ENCODE results near the gene MYO16. TPM values are rescaled to one million over a fixed set of nuclear protein-coding genes. Genes with fewer than 3 reads are reported as not detected.

Gene MYO16
- total and polyA plus RNA-seq, 2 of the 4 experiments (the other 2 are of a cell fraction) = under 0.01 to 0.03 TPM

GRCh38 chr13:108983273-108983672, 353.9 kb downstream of the MYO16 start:
- Histone ChIP-seq H2BK15ac (ENCODE audit: low read depth, low read length) (no peak overlapping the region), H3K18ac (ENCODE audit: low read depth, low read length) (no peak overlapping the region), H3K4me3 (ENCODE audit: insufficient read depth, low read depth, low read length) (no peak overlapping the region), H4K8ac (ENCODE audit: low read depth in 2 of 2, low read length in 2 of 2) (no peak overlapping the region), H3K9ac (ENCODE audit: low read depth, low read length) (no peak overlapping the region), H2AK9ac (replicated peaks; ENCODE audit: low read depth, low read length, poor library complexity) (no peak overlapping the region), H4K91ac (ENCODE audit: insufficient read depth, low read depth, low read length) (no peak overlapping the region), H3K36me3 (ENCODE audit: control insufficient read depth, insufficient read depth, low read length) (no peaks in the 10 kb centered on the region), H3K4ac (ENCODE audit: low read depth, low read length) (no peak overlapping the region), H3K23ac (ENCODE audit: low read depth, low read length) (no peak overlapping the region), H2BK5ac (ENCODE audit: low read depth, low read length, poor library complexity, severe bottlenecking) (no peak overlapping the region), H3K79me1 (ENCODE audit: low read depth in 1 of 2, low read length in 2 of 2) (no peaks in the 10 kb centered on the region), H3K56ac (ENCODE audit: extremely low read depth, insufficient read depth, low read length) (no peak overlapping the region), H2BK120ac (ENCODE audit: low read depth, low read length) (no peak overlapping the region), H3K9me3 (ENCODE audit: control insufficient read depth, insufficient read depth, low read length) (no peaks in the 10 kb centered on the region), H3K27ac (ENCODE audit: insufficient read depth, low read length) (no peak overlapping the region), H4K20me1 (ENCODE audit: insufficient read depth, low read length) (no peaks in the 10 kb centered on the region), H3K9me1 (ENCODE audit: insufficient read depth, low read length) (no peaks in the 10 kb centered on the region), H3K4me2 (ENCODE audit: low read depth, low read length) (no peak overlapping the region), H2AK5ac (ENCODE audit: low read depth, low read length) (no peak overlapping the region), H3K14ac (replicated peaks; ENCODE audit: low read depth, low read length) (no peak overlapping the region), H4K5ac (ENCODE audit: low read depth, low read length) (no peak overlapping the region), H2BK20ac (ENCODE audit: low read depth, low read length) (no peak overlapping the region), H2AFZ (replicated peaks; ENCODE audit: low read length, poor library complexity) (no peak overlapping the region), H3K27me3 (ENCODE audit: control insufficient read depth, insufficient read depth, low read length) (peaks cover 3% of the 10 kb centered on the region; the same call in 1 of the 2 replicates), H3K4me1 (ENCODE audit: control insufficient read depth, insufficient read depth, low read length) (no peaks in the 10 kb centered on the region; the same call in 1 of the 2 replicates)
- no TSS peak for BruUV-seq (replicated peaks)
- in situ Hi-C loops (cut with MboI; ENCODE audit: low sequenced_read_pairs) (no loop called here), dilution Hi-C loops (cut with HindIII; ENCODE audit: low sequenced_read_pairs, unreplicated experiment) (no loop called here), intact Hi-C loops (cut with micrococcal nuclease) (no loop called here)
- ATAC-seq (ENCODE audit: low read depth) = no peak
- WGBS, 2 experiments (ENCODE audit: extremely low coverage in 2 of 2, insufficient read length in 1 of 2) = 83% methylated on average over 1 of the region's 6 CpGs; no CpG with 5 or more reads in 1 of the 2 experiments
- DNase-seq = no peak
- TF ChIP-seq FOS (IDR thresholded peaks at IDR 0.05; ENCODE audit: low read depth, low read length) (no peak), MXI1 (IDR thresholded peaks at IDR 0.05; ENCODE audit: borderline replicate concordance, low read depth, low read length) (no peak), CTCF (conservative IDR thresholded peaks at IDR 0.05; ENCODE audit: low read depth, low read length) (no peak), NFE2L2 (IDR thresholded peaks at IDR 0.05; ENCODE audit: low read depth, low read length) (no peak)
- ChIA-PET CTCF (interaction anchor here (0.6 kb wide), 1 partner anchor 33 kb away, joined by 3 read pairs; no protein-coding TSS in a partner anchor), POLR2A (ENCODE audit: unreplicated experiment) (no interaction called here)
